PC-9 (cell line): ENCODE results near the gene SUPT3H. TPM values are rescaled to one million over a fixed set of nuclear protein-coding genes. Genes with fewer than 3 reads are reported as not detected.

Experiments used
- BruUV-seq: library from RNA; stranded (reverse); fragments of 400-500 nt; replicated peaks from 2 replicates; lab custom pipeline; 2021; lab: Mats Ljungman, UMichigan
- CTCF ChIA-PET: fragments of 300-600 bp; sonication (Branson Sonifier 250); formaldehyde crosslinking; loops from one replicate; lab custom pipeline; 2022; ENCODE audit warnings: antibody characterized with exemption; lab: Charles Lee
- POLR2A ChIA-PET: fragments of 300-600 bp; sonication (Branson Sonifier 250); formaldehyde crosslinking; loops from one replicate; lab custom pipeline; 2022; ENCODE audit warnings: antibody characterized with exemption; ENCODE audit not compliant: unreplicated experiment; lab: Charles Lee
- DNase-seq, 2 experiments: peaks; one replicate each; pipeline versions ENCODE4 v3.0.0 to v3.0.0-alpha.2; 2015 to 2022; ENCODE audit warnings: mixed read lengths in 1 of 2
- H2AFZ ChIP-seq: fragments of 200-600 bp; sonication (generic); 2 replicates; pipeline ENCODE4 v1.8.1; 2017; ENCODE audit warnings: antibody characterized with exemption
- H3F3A ChIP-seq: fragments of 200-600 bp; sonication (generic); 2 replicates; pipeline ENCODE4 v1.8.1; 2017; ENCODE audit warnings: antibody characterized with exemption, mild to moderate bottlenecking, low read depth; ENCODE audit not compliant: insufficient read depth
- H3K27ac ChIP-seq: fragments of 200-600 bp; sonication (generic); 2 replicates; pipeline ENCODE4 v1.6.1; 2016; ENCODE audit warnings: mixed run types
- H3K27me3 ChIP-seq: fragments of 200-600 bp; sonication (generic); 2 replicates; pipeline ENCODE4 v1.6.1; 2016; ENCODE audit warnings: low read depth, mixed run types; ENCODE audit not compliant: insufficient read depth
- H3K36me3 ChIP-seq: fragments of 200-600 bp; sonication (generic); 2 replicates; pipeline ENCODE4 v1.6.1; 2016; ENCODE audit warnings: low read depth, mixed run types
- H3K4me1 ChIP-seq: fragments of 200-600 bp; sonication (generic); replicated peaks from 2 replicates; pipeline ENCODE4 v1.6.1; 2016; ENCODE audit warnings: mixed run types; ENCODE audit not compliant: insufficient read depth
- H3K4me2 ChIP-seq: fragments of 200-600 bp; sonication (generic); 2 replicates; pipeline ENCODE4 v1.6.1; 2017; ENCODE audit warnings: mixed run types
- H3K4me3 ChIP-seq: fragments of 200-600 bp; sonication (generic); 2 replicates; pipeline ENCODE4 v1.6.1; 2016; ENCODE audit warnings: mixed run types
- H3K79me2 ChIP-seq: fragments of 200-600 bp; sonication (generic); 2 replicates; pipeline ENCODE4 v1.6.1; 2017; ENCODE audit warnings: low read depth, mixed run types
- H3K9me2 ChIP-seq: fragments of 200-600 bp; sonication (generic); 2 replicates; pipeline ENCODE4 v1.8.1; 2017; ENCODE audit warnings: mild to moderate bottlenecking; ENCODE audit not compliant: insufficient read depth
- H3K9me3 ChIP-seq: fragments of 200-600 bp; sonication (generic); 2 replicates; pipeline ENCODE4 v1.8.1; 2016; ENCODE audit warnings: low read depth; ENCODE audit not compliant: insufficient read depth
- H4K20me1 ChIP-seq: fragments of 200-600 bp; sonication (generic); 2 replicates; pipeline ENCODE4 v1.8.1; 2017; ENCODE audit not compliant: insufficient read depth
- CTCF ChIP-seq: fragments of 200-600 bp; sonication (generic); conservative IDR thresholded peaks from 2 replicates; pipeline ENCODE4 v1.6.1; 2017; ENCODE audit warnings: mixed run types, antibody characterized with exemption, mild to moderate bottlenecking, moderate library complexity
- EZH2 ChIP-seq: fragments of 200-600 bp; sonication (generic); IDR thresholded peaks from 2 replicates; pipeline ENCODE4 v1.8.0; 2017; ENCODE audit warnings: antibody characterized with exemption, low read depth
- intact Hi-C: fragments of 100-400 bp; cut with micrococcal nuclease; formaldehyde crosslinking; loops from one replicate; pipeline ENCODE4 v1.10.0; 2022; ENCODE audit not compliant: unreplicated experiment
- total RNA-seq: library from RNA; stranded (reverse); gene quantifications from 2 replicates; pipeline ENCODE4 v1.2.3, GENCODE V29; 2021

The SUPT3H gene
- total RNA-seq, 1 experiment from 2014 or later: 9.2 TPM

DNA sequence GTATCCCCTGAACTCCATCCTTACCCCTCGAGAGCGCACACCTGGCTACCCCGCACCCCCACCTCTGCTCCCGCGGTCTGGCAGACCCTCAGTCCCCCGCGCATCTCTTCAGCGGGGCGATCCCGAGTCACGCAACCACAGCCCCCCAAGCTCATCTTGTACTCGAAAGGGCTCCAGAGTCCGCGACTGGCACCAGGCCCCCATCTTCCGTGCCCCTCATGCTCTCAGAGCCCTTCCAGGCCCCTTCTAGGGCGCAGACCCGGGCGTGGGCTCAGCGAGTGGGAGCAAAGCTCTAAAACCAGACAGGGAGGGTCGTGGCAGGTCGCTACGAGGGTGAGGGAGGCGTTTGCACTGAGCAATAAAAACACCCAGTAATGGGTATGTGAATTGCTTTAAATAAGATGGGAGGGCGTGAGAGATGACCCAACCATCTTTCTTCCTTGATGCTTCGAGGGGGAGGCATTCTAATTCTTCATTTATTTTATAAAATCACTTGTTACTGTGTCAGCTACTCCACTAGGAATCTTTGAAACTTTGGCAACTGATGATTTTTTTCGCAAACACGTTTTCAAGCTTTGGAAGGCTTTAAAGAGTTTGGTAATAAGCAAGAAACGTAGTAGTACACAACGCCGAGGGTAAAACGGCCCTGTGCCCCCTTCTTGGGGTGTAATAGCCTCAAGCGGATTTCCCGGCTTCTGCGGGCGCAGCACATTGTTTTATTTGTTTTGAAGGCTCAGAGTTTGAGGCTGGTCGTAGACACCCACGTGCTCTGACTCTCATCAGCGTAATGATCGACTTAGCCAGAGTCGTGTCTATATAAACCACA is 42.6 kb upstream of the SUPT3H start:
- Histone ChIP-seq H3K27ac (peak overlapping the region; percentile 72), H3K79me2 (peaks cover 26% of the 10 kb centered on the region), H3K9me3 (no peaks in the 10 kb centered on the region), H3K9me2 (no peaks in the 10 kb centered on the region), H3K4me1 (peaks cover 22% of the 10 kb centered on the region), H4K20me1 (no peaks in the 10 kb centered on the region), H3K36me3 (no peaks in the 10 kb centered on the region), H3K4me3 (peak overlapping the region; percentile 98), H3K27me3 (no peaks in the 10 kb centered on the region), H2AFZ (peak overlapping the region; percentile 89), H3F3A (no peaks in the 10 kb centered on the region; the same call in 1 of the 2 replicates), H3K4me2 (peak overlapping the region; percentile 92)
- DNase-seq: no peak
- no TSS peak for BruUV-seq
- POLR2A ChIA-PET: interaction anchor here (0.6 kb wide), 1 partner anchor 160 kb away, joined by 4 read pairs; no protein-coding TSS in a partner anchor
- TF ChIP-seq EZH2 (no peak), CTCF (no peak)
- CTCF ChIA-PET: interaction anchor here (0.6 to 1.9 kb wide), 8 partner anchors 8 to 950 kb away, joined by 3 to 6 read pairs (median 3); no protein-coding TSS in a partner anchor
- intact Hi-C loops: loop anchor here (2.0 to 5.0 kb wide), 5 partner anchors 43 to 992 kb away; partner anchors contain the start of gene SUPT3H

GRCh38 chr6:45419571-45420082 is 41.9 kb upstream of the SUPT3H start:
- Histone ChIP-seq H2AFZ (peak overlapping the region; percentile 89), H3K9me3 (no peaks in the 10 kb centered on the region), H4K20me1 (no peaks in the 10 kb centered on the region), H3K4me1 (peaks cover 22% of the 10 kb centered on the region), H3K9me2 (no peaks in the 10 kb centered on the region), H3K36me3 (no peaks in the 10 kb centered on the region), H3K4me3 (peak overlapping the region; percentile 98), H3F3A (no peaks in the 10 kb centered on the region; the same call in 1 of the 2 replicates), H3K79me2 (peaks cover 26% of the 10 kb centered on the region), H3K27ac (no peak overlapping the region), H3K27me3 (no peaks in the 10 kb centered on the region), H3K4me2 (peak overlapping the region; percentile 92)
- ChIA-PET POLR2A (interaction anchor here (0.5 to 0.6 kb wide), 2 partner anchors 546 to 789 kb away, joined by 3 read pairs; no protein-coding TSS in a partner anchor), CTCF (interaction anchor here (0.6 to 1.9 kb wide), 6 partner anchors 295 to 1145 kb away, joined by 3 to 6 read pairs (median 3); no protein-coding TSS in a partner anchor)
- intact Hi-C loops: loop anchor here (1.0 to 10.0 kb wide), 8 partner anchors 42 to 993 kb away; partner anchors contain the start of gene SUPT3H
- DNase-seq: peak; percentile 68 to 84
- no peak for TF ChIP-seq EZH2
- peak; percentile 66 for TF ChIP-seq CTCF
- no TSS peak for BruUV-seq

GRCh38 chr6:45417436-45417835 is 39.7 kb upstream of the SUPT3H start:
- intact Hi-C loops: loop anchor here (10.0 kb wide), 1 partner anchor 333 kb away; no protein-coding TSS in a partner anchor
- POLR2A ChIA-PET: interaction anchor here (0.5 to 0.9 kb wide), 2 partner anchors 68 to 293 kb away, joined by 3 to 11 read pairs; no protein-coding TSS in a partner anchor

More at GRCh38 chr6:45417436-45417835, 39.7 kb upstream of the SUPT3H start:
- Histone ChIP-seq H3K36me3 (no peaks in the 10 kb centered on the region), H3K9me2 (no peaks in the 10 kb centered on the region), H3K4me1 (peaks cover 18% of the 10 kb centered on the region), H2AFZ (no peak overlapping the region), H3F3A (no peaks in the 10 kb centered on the region; the same call in 1 of the 2 replicates), H3K4me3 (no peak overlapping the region), H3K27ac (no peak overlapping the region), H3K4me2 (no peak overlapping the region), H4K20me1 (no peaks in the 10 kb centered on the region), H3K9me3 (no peaks in the 10 kb centered on the region), H3K27me3 (no peaks in the 10 kb centered on the region), H3K79me2 (peaks cover 7% of the 10 kb centered on the region; the same call in 1 of the 2 replicates)
- CTCF ChIA-PET: no interaction called here
- no peak for DNase-seq
- no peak for TF ChIP-seq EZH2
- no peak for TF ChIP-seq CTCF
- no TSS peak for BruUV-seq
